Heart right ventricle (tissue), 16 donors: ENCODE measurements around the gene SARDH. TPM values are rescaled to one million over a fixed set of nuclear protein-coding genes. Genes with fewer than 3 reads are reported as not detected.

Source experiments
- ATAC-seq, 8 donors: fragments of 200-7000 bp; cut with Tn5 transposase; one replicate each; pipeline ENCODE4 v1.9.1; 2020; ENCODE audit warnings: mild to moderate bottlenecking in 8 of 8, moderate library complexity in 8 of 8, moderate number of reproducible peaks in 1 of 8
- DNase-seq, 2 donors: peaks; one replicate each; pipeline ENCODE4 v3.0.0-alpha.2; 2020
- H3K27ac ChIP-seq, 10 donors: fragments of 200-600 bp; sonication (generic) in 2 of 10; one replicate each; pipeline versions ENCODE4 v1.5.0 to v1.8.0; 2020 to 2022; ENCODE audit warnings: mild to moderate bottlenecking in 3 of 10
- H3K27me3 ChIP-seq, 7 donors: fragments of 200-600 bp; one replicate each; pipeline ENCODE4 v1.8.0; 2021 to 2022; ENCODE audit warnings: mild to moderate bottlenecking in 2 of 7
- H3K36me3 ChIP-seq, 9 donors: fragments of 200-600 bp; sonication (generic) in 1 of 9; one replicate each; pipeline versions ENCODE4 v1.5.0 to v1.8.0; 2020 to 2022; ENCODE audit warnings: mild to moderate bottlenecking in 2 of 9
- H3K4me1 ChIP-seq, 9 donors: fragments of 200-600 bp; sonication (generic) in 1 of 9; one replicate each; pipeline versions ENCODE4 v1.5.0 to v1.8.0; 2020 to 2022; ENCODE audit warnings: mild to moderate bottlenecking in 4 of 9
- H3K4me3 ChIP-seq, 10 donors: fragments of 200-600 bp; sonication (generic) in 2 of 10; one replicate each; pipeline versions ENCODE4 v1.5.0 to v1.8.0; 2020 to 2022; ENCODE audit warnings: mild to moderate bottlenecking in 7 of 10, moderate library complexity in 2 of 10
- H3K9me3 ChIP-seq, 11 donors: fragments of 200-600 bp in 10 of 11; sonication (generic) in 2 of 11; one replicate each; pipeline versions ENCODE4 v1.5.0 to v1.8.0; 2013 to 2022; ENCODE audit warnings: mild to moderate bottlenecking in 2 of 11, control low read depth in 1 of 11, moderate library complexity in 1 of 11
- CTCF ChIP-seq, 9 donors: fragments of 200-600 bp; sonication (generic) in 2 of 9; IDR thresholded peaks; one replicate each; pipeline versions ENCODE4 v1.5.0 to v1.8.0; 2021 to 2022; ENCODE audit warnings: antibody characterized with exemption in 9 of 9, mild to moderate bottlenecking in 5 of 9, moderate library complexity in 1 of 9
- WGBS, 2 donors: extraction: QIAGEN DNeasy Blood & Tissue Kit; methylation state at CpG; one replicate each; pipeline ENCODE4 v1.1.7; 2013; ENCODE audit warnings: inconsistent platforms in 1 of 2; 5-methylcytosine and 5-hydroxymethylcytosine counted together
- intact Hi-C, 10 donors: fragments of 100-400 bp; cut with DNase I; formaldehyde crosslinking; loops; one replicate each; pipeline versions ENCODE4 v1.11.1 to v1.14.2; 2022
- polyA plus RNA-seq, 2 donors: library from polyadenylated mRNA; stranded (reverse); fragments of 200-250 nt; gene quantifications; one replicate each; pipeline ENCODE4 v1.2.3, GENCODE V29; 2013
- total RNA-seq, 10 donors: library from RNA; stranded (reverse); fragmentation: NEBNext Ultra II Directional in 3 of 10; extraction: Animal tissue kit (Norgen Biotek cat#: 25700) in 3 of 10; gene quantifications; one replicate each; pipeline versions ENCODE4 v1.2.1 to v1.2.4, GENCODE V29; 2021 to 2023
- donor health status: Arrhythmogenic right ventricular cardiomyopathy.
- donor health status: ischemic (EF 13 %, LVEDD 7.1; RV severe dilation, severe dysfunction).
- donor health status: healthy with polysubstance abuse.
- donor health status: DM: no; HTN: yes; CAD: no.
- donor health status: DM: no; HTN: no; CAD: no.
- donor health status: ischemic (EF 25% LVEDD 6.9; RV normal size, moderate dysfunction).
- donor health status: ischemic (EF 25% LVEDD 5.7; RV mildly dilated, moderate dysfunction).
- donor health status: healthy.
- donor health status: DM: yes; HTN: yes; CAD: no.
- donor health status: Ischemic cardiomyopathy.
- donor health status: ischemic (EF 35%, LVEDD 5.7; RV mildly dilated, moderate dysfunction).
- donor health status: nonischemic (EF 11% LVEDD 7.7; RV severe dilation, severe dysfunction).
- donor health status: DM: yes; HTN: yes; CAD: no.
- donor health status: PGD.
- donor health status: ischemic (EF 29% LVEDD 5.4; RV normal size, mild dysfunction).
- donor health status: nonischemic (EF 23%, LVEDD 6.1; RV moderate dilation, normal function).

The SARDH gene
- total and polyA plus RNA-seq, 12 donors = 0.28 to 1.8 (median 0.53) TPM

DNA sequence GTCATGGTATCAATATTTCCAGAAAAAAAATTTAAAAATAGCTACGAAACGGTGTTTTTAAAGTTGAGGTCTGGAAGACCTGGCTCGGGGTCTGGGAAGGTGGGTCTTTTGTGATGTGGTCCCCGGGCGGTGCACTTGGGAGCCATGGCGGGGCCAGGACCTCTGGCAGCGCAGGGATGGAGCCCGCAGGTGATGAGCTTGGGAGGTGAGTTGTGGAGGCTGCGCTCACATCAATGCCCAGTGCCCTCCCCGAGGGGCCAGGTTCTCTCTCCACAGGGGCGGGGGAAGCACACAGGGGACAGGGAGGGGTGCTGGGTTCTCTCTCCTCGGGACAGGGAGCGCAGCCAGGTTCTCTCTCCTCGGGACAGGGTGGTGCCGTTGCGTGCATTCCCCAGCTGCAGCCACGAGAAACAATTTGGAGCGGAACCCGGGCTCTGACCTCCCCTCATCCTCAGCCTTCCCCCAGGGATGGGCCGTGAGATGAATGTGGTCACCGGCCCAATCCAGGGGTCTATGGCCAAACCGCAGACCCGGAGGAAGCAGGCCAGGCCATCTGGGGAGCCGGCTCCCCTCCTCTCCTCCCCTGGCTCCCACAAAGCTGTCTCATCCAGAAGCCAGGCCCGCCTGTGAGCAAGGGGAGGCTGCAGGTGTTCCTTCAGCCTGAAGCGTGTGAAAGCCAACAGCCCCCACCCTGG, 76.2 kb downstream of the SARDH start:
- H3K4me3 ChIP-seq = no peak overlapping the region
- H3K9me3 ChIP-seq = no peaks in the 10 kb centered on the region
- no peak overlapping the region for H3K27ac ChIP-seq
- H3K36me3 ChIP-seq = no peaks in the 10 kb centered on the region
- intact Hi-C loops = no loop called here
- ATAC-seq (no peak), DNase-seq (no peak)
- WGBS, 2 donors = 85 to 87% methylated on average over 25 to 26 of the region's 26 CpGs
- no peak for TF ChIP-seq CTCF (IDR thresholded peaks at IDR 0.05)
- H3K4me1 ChIP-seq = peaks cover 9 to 34% (median 18%) of the 10 kb centered on the region in 9 donors
- H3K27me3 ChIP-seq = peaks cover 0 to 54% (median 27%) of the 10 kb centered on the region in 7 donors

DNA sequence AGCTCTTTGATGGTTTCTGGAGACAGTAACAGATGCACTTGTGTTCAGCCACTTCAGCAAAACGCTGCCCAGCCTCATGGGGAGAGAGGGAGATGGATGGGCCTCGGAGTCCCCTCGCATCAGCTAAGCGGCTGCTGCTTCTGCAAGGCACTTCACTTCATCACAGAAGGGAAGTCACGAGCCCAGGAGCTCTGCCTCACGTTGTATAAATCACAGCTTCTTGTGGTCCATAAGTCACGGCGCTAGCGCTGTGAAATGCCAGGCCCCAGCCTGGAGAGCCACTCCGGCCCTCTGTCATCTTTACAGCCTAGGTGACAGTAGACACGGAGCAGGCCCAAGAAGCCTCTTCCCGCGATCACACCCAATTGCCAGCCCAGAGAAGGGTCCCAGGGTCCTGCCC, 78.6 kb downstream of the SARDH start:
- intact Hi-C loops = no loop called here
- Histone ChIP-seq H3K27ac (no peak overlapping the region), H3K4me3 (no peak overlapping the region), H3K27me3 (peaks cover 0 to 70% (median 50%) of the 10 kb centered on the region in 7 donors), H3K4me1 (peaks cover 9 to 22% (median 16%) of the 10 kb centered on the region in 9 donors), H3K9me3 (no peaks in the 10 kb centered on the region), H3K36me3 (no peaks in the 10 kb centered on the region)
- ATAC-seq = no peak
- TF ChIP-seq CTCF (IDR thresholded peaks at IDR 0.05) = no peak
- DNase-seq = no peak
- 66 to 76% methylated on average over 13 of the region's 13 CpGs for WGBS, 2 donors

DNA sequence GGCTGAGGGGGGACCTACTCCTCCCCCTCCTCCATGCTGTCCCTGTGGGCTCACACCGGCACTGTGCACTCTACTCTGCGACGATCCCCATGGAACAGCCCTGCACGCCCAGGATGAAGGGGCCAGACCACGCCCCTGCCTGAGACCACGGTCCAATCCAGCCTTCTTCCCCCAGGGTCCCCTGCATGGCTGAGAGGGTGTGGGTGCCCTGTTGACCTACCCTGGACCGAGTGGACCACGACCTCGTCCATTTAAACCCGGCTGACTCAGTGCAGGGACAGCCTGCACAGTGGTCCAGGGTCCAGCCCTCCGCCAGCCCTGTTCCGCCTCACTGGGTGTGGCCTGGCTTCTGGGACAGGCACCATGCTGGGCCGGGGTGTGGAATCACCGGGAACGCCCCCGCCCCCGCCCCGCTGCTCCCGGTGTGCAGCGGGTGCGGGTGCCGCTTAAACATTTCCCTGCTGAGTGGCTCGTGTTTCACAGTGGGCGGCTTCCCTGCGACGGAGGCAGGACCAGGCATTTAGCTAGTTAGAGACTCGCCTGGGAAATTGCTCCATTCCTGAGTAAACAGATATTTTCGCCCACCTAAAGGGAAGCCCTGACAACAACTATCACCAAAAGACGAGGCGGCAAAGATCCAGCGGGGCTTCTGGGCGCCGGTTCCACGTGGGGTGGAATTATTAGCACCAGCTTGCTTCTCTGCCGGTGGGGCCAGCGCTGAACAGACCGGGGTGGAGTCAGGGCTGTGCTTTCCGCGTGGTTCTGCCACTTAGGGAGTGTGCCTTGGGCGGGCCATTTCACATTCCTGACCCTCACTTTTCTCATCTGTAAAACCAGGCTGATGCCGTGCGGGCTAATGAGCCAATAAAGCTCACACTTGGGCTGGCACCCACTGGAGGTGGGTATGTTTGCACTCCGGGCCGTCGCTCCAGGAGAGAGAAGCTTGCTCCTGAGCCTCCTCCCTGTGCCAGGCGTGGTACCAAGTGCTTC, 79.4 kb downstream of the SARDH start:
- H3K27ac ChIP-seq = peak overlapping the region in 1 of 10 donors; percentile 1
- DNase-seq = peak; percentile 21 to 54
- no peak for TF ChIP-seq CTCF (IDR thresholded peaks at IDR 0.05)
- H3K27me3 ChIP-seq = peaks cover 0 to 76% (median 54%) of the 10 kb centered on the region in 7 donors
- H3K36me3 ChIP-seq = no peaks in the 10 kb centered on the region
- peaks cover 9 to 22% (median 16%) of the 10 kb centered on the region in 9 donors for H3K4me1 ChIP-seq
- intact Hi-C loops = no loop called here
- H3K4me3 ChIP-seq = peak overlapping the region in 6 of 10 donors; percentile 2 to 44 (median 34)
- 10 to 11% methylated on average over 46 of the region's 46 CpGs for WGBS, 2 donors
- peak; percentile 69 to 85 (median 78) for ATAC-seq
- no peaks in the 10 kb centered on the region for H3K9me3 ChIP-seq

DNA sequence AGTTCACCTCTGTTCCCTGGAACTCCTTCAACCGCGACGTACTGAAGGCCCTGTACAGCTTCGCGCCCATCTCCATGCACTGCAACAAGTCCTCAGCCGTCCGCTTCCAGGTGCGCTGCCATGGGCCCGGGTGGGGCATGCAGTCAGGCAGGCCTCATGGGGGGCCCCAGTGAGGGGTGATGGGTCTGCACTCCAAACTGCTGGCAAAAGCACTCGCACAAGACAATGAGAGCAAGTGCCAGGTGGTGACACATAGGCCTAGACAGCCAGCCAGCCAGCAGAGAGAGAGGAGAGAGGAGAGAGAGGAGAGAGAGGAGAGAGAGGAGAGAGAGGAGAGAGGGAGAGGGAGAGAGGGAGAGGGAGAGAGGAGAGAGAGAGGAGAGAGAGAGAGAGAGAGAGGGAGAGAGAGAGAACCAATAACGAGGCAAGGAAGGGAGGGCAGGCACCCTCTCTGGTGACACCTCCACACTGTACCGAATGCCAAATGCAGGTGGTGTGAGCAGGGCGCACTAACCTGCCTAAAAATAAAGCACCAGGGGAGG, 81.0 kb downstream of the SARDH start:
- no peaks in the 10 kb centered on the region for H3K9me3 ChIP-seq
- H3K4me1 ChIP-seq = peaks cover 9 to 22% (median 16%) of the 10 kb centered on the region in 9 donors
- H3K27me3 ChIP-seq = peaks cover 0 to 80% (median 64%) of the 10 kb centered on the region in 7 donors
- TF ChIP-seq CTCF (IDR thresholded peaks at IDR 0.05) = no peak
- H3K27ac ChIP-seq = no peak overlapping the region
- no peaks in the 10 kb centered on the region for H3K36me3 ChIP-seq
- 81 to 84% methylated on average over 13 of the region's 13 CpGs for WGBS, 2 donors
- ATAC-seq (peak in 2 of 8 donors; percentile 8 to 15), DNase-seq (no peak)
- H3K4me3 ChIP-seq = no peak overlapping the region
- intact Hi-C loops = no loop called here
